HEK293 (cell line): ENCODE results near the gene ZNF445.

ENCODE experiments used
- CTCF ChIA-PET: fragments of 350-600 bp; formaldehyde crosslinking; extraction: SDS; loops from one replicate; lab custom pipeline; 2021; ENCODE audit warnings: antibody characterized with exemption; lab: Yijun Ruan, JAX
- POLR2A ChIA-PET: fragments of 300-600 bp; formaldehyde crosslinking; extraction: SDS; loops from one replicate; lab custom pipeline; 2020; ENCODE audit warnings: antibody characterized with exemption, inconsistent platforms; lab: Yijun Ruan, JAX
- H3K27ac ChIP-seq: fragments of 200-500 bp; sonication (Bioruptor generic); 2 replicates; pipeline ENCODE4 v1.5.1; 2014; ENCODE audit warnings: low read depth, low read length, control low read depth, inconsistent platforms; ENCODE audit errors: extremely low read depth
- H3K36me3 ChIP-seq, 2 experiments: fragments of 200-500 bp in 1 of 2; sonication (Bioruptor generic) in 1 of 2; 1 replicate in 1 of 2; 2 replicates in 1 of 2; pipeline ENCODE4 v1.5.1; 2014 to 2017; ENCODE audit warnings: inconsistent platforms in 2 of 2, low read length in 2 of 2; ENCODE audit not compliant: control insufficient read depth in 2 of 2, insufficient read depth in 1 of 2
- H3K4me1 ChIP-seq: fragments of 200-500 bp; sonication (Bioruptor generic); 2 replicates; pipeline ENCODE4 v1.5.1; 2014; ENCODE audit warnings: mild to moderate bottlenecking, low read length, inconsistent platforms; ENCODE audit not compliant: control insufficient read depth, insufficient read depth
- H3K4me3 ChIP-seq: 2 replicates; pipeline ENCODE4 v1.5.1; 2011; ENCODE audit warnings: low read depth, mild to moderate bottlenecking, control low read depth, low read length, moderate library complexity
- H3K9me3 ChIP-seq: fragments of 200-500 bp; sonication (Bioruptor generic); 2 replicates; pipeline ENCODE4 v1.5.1; 2014; ENCODE audit warnings: low read depth, low read length, inconsistent platforms; ENCODE audit not compliant: control insufficient read depth, insufficient read depth
- KLF16 ChIP-seq: fragments of 450-650 bp; formaldehyde crosslinking; IDR thresholded peaks from 2 replicates; pipeline ENCODE4 v1.5.1; 2017; ENCODE audit warnings: missing biosample characterization, missing genetic modification characterization
- MYNN ChIP-seq: fragments of 450-650 bp; formaldehyde crosslinking; IDR thresholded peaks from 2 replicates; pipeline ENCODE4 v1.5.1; 2016; ENCODE audit warnings: missing biosample characterization, missing genetic modification characterization, borderline replicate concordance
- PRDM4 ChIP-seq: fragments of 450-650 bp; formaldehyde crosslinking; IDR thresholded peaks from 2 replicates; pipeline ENCODE4 v1.5.1; 2017; ENCODE audit warnings: missing biosample characterization, missing genetic modification characterization
- RBAK ChIP-seq: fragments of 450-650 bp; formaldehyde crosslinking; IDR thresholded peaks from 2 replicates; pipeline ENCODE4 v1.5.1; 2016; ENCODE audit warnings: missing biosample characterization, missing genetic modification characterization
- REPIN1 ChIP-seq: fragments of 450-650 bp; formaldehyde crosslinking; IDR thresholded peaks from 2 replicates; pipeline ENCODE4 v1.5.1; 2017; ENCODE audit warnings: missing biosample characterization, missing genetic modification characterization, low read depth
- SCRT1 ChIP-seq: fragments of 450-650 bp; formaldehyde crosslinking; IDR thresholded peaks from 2 replicates; pipeline ENCODE4 v1.5.1; 2016; ENCODE audit warnings: missing biosample characterization, missing genetic modification characterization, borderline replicate concordance
- ZBTB1 ChIP-seq: fragments of 450-650 bp; formaldehyde crosslinking; IDR thresholded peaks from 2 replicates; pipeline ENCODE4 v1.5.1; 2016; ENCODE audit warnings: missing biosample characterization, missing genetic modification characterization
- ZBTB20 ChIP-seq: fragments of 450-650 bp; formaldehyde crosslinking; IDR thresholded peaks from 2 replicates; pipeline ENCODE4 v1.5.1; 2016; ENCODE audit warnings: missing biosample characterization, missing genetic modification characterization
- ZBTB21 ChIP-seq: fragments of 450-650 bp; formaldehyde crosslinking; IDR thresholded peaks from 2 replicates; pipeline ENCODE4 v1.5.1; 2017; ENCODE audit warnings: missing biosample characterization, missing genetic modification characterization
- ZFP41 ChIP-seq: fragments of 450-650 bp; formaldehyde crosslinking; IDR thresholded peaks from 2 replicates; pipeline ENCODE4 v1.5.1; 2016; ENCODE audit warnings: missing biosample characterization, missing genetic modification characterization, borderline replicate concordance
- ZNF121 ChIP-seq: fragments of 450-650 bp; formaldehyde crosslinking; IDR thresholded peaks from 2 replicates; pipeline ENCODE4 v1.5.1; 2016; ENCODE audit warnings: missing biosample characterization, missing genetic modification characterization
- ZNF140 ChIP-seq: fragments of 450-650 bp; formaldehyde crosslinking; IDR thresholded peaks from 2 replicates; pipeline ENCODE4 v1.5.1; 2016; ENCODE audit warnings: missing biosample characterization, missing genetic modification characterization
- ZNF16 ChIP-seq: fragments of 450-650 bp; formaldehyde crosslinking; IDR thresholded peaks from 2 replicates; pipeline ENCODE4 v1.5.1; 2016; ENCODE audit warnings: low read depth, missing biosample characterization, missing genetic modification characterization
- ZNF2 ChIP-seq: fragments of 450-650 bp; formaldehyde crosslinking; IDR thresholded peaks from 2 replicates; pipeline ENCODE4 v1.5.1; 2016; ENCODE audit warnings: missing biosample characterization, missing genetic modification characterization
- ZNF24 ChIP-seq: fragments of 450-650 bp; formaldehyde crosslinking; IDR thresholded peaks from 2 replicates; pipeline ENCODE4 v1.5.1; 2016; ENCODE audit warnings: missing biosample characterization, missing genetic modification characterization
- ZNF274 ChIP-seq, 2 experiments: fragments of 200-500 bp in 1 of 2; fragments of 450-650 bp in 1 of 2; sonication (Bioruptor generic) in 1 of 2; formaldehyde crosslinking in 1 of 2; IDR thresholded peaks; 2 replicates each; pipeline versions ENCODE4 v1.5.1 to v1.6.1; 2014 to 2016; ENCODE audit warnings: borderline replicate concordance in 1 of 2, inconsistent platforms in 1 of 2, low read length in 1 of 2, missing biosample characterization in 1 of 2, missing genetic modification characterization in 1 of 2
- ZNF292 ChIP-seq: fragments of 450-650 bp; formaldehyde crosslinking; IDR thresholded peaks from 2 replicates; pipeline ENCODE4 v1.5.1; 2016; ENCODE audit warnings: low read depth, missing biosample characterization, missing genetic modification characterization, borderline replicate concordance
- ZNF37A ChIP-seq: fragments of 450-650 bp; IDR thresholded peaks from 2 replicates; pipeline ENCODE4 v1.5.1; 2018; ENCODE audit warnings: missing biosample characterization, missing genetic modification characterization
- ZNF398 ChIP-seq: fragments of 450-650 bp; formaldehyde crosslinking; IDR thresholded peaks from 2 replicates; pipeline ENCODE4 v1.5.1; 2017; ENCODE audit warnings: missing biosample characterization, missing genetic modification characterization
- ZNF416 ChIP-seq: fragments of 450-650 bp; formaldehyde crosslinking; IDR thresholded peaks from 2 replicates; pipeline ENCODE4 v1.5.1; 2016; ENCODE audit warnings: missing biosample characterization, missing genetic modification characterization
- ZNF433 ChIP-seq: fragments of 450-650 bp; formaldehyde crosslinking; IDR thresholded peaks from 2 replicates; pipeline ENCODE4 v1.5.1; 2016; ENCODE audit warnings: missing biosample characterization, missing genetic modification characterization, low read depth
- ZNF544 ChIP-seq: fragments of 450-650 bp; formaldehyde crosslinking; IDR thresholded peaks from 2 replicates; pipeline ENCODE4 v1.5.0; 2017; ENCODE audit warnings: missing biosample characterization, missing genetic modification characterization
- ZNF560 ChIP-seq: fragments of 450-650 bp; formaldehyde crosslinking; IDR thresholded peaks from 2 replicates; pipeline ENCODE4 v1.5.1; 2017; ENCODE audit warnings: missing biosample characterization, missing genetic modification characterization, borderline replicate concordance
- ZNF610 ChIP-seq: fragments of 450-650 bp; formaldehyde crosslinking; IDR thresholded peaks from 2 replicates; pipeline ENCODE4 v1.5.1; 2016; ENCODE audit warnings: missing biosample characterization, missing genetic modification characterization, borderline replicate concordance
- ZNF639 ChIP-seq: fragments of 450-650 bp; formaldehyde crosslinking; IDR thresholded peaks from 2 replicates; pipeline ENCODE4 v1.5.1; 2016; ENCODE audit warnings: missing biosample characterization, missing genetic modification characterization
- ZNF658 ChIP-seq: fragments of 450-650 bp; formaldehyde crosslinking; IDR thresholded peaks from 2 replicates; pipeline ENCODE4; 2016; ENCODE audit warnings: missing biosample characterization, missing genetic modification characterization
- ZNF76 ChIP-seq: fragments of 450-650 bp; formaldehyde crosslinking; IDR thresholded peaks from 2 replicates; pipeline ENCODE4; 2016; ENCODE audit warnings: low read depth, missing biosample characterization, missing genetic modification characterization, borderline replicate concordance
- ZNF776 ChIP-seq: fragments of 450-650 bp; formaldehyde crosslinking; IDR thresholded peaks from 2 replicates; pipeline ENCODE4 v1.5.0; 2017; ENCODE audit warnings: missing biosample characterization, missing genetic modification characterization, borderline replicate concordance
- ZNF785 ChIP-seq: fragments of 450-650 bp; formaldehyde crosslinking; IDR thresholded peaks from 2 replicates; pipeline ENCODE4 v1.5.1; 2016; ENCODE audit warnings: missing biosample characterization, missing genetic modification characterization

Gene ZNF445

GRCh38 chr3:44412365-44412764 lies 65.1 kb downstream of the ZNF445 start:
- CTCF ChIA-PET: no interaction called here
- TF ChIP-seq ZBTB20 (no peak), ZNF274 (IDR thresholded peaks at IDR 0.05; ENCODE audit: low read length) (no peak), ZNF274 (tag by site-specific recombination; IDR thresholded peaks at IDR 0.05; ENCODE audit: borderline replicate concordance) (no peak), ZNF121 (no peak), SCRT1 (tag by site-specific recombination) (no peak), KLF16 (tag by site-specific recombination) (no peak), ZNF544 (tag by site-specific recombination) (no peak), ZNF639 (tag by site-specific recombination) (no peak), ZNF416 (tag by site-specific recombination) (no peak), ZNF610 (tag by site-specific recombination) (no peak), ZNF2 (tag by site-specific recombination) (no peak), ZNF398 (tag by site-specific recombination) (no peak), ZNF776 (no peak), ZNF140 (tag by site-specific recombination) (no peak), ZBTB1 (tag by site-specific recombination) (no peak), ZNF560 (tag by site-specific recombination) (no peak), ZNF785 (tag by site-specific recombination) (no peak), REPIN1 (tag by site-specific recombination) (no peak), ZNF292 (tag by site-specific recombination) (no peak), ZBTB21 (tag by site-specific recombination) (no peak)
- H3K4me1 ChIP-seq: no peaks in the 10 kb centered on the region

GRCh38 chr3:44411031-44411645 lies 66.3 kb downstream of the ZNF445 start:
- H3K27ac ChIP-seq: no peak overlapping the region
- CTCF ChIA-PET: no interaction called here
- POLR2A ChIA-PET: no interaction called here
- H3K36me3 ChIP-seq: no peaks in the 10 kb centered on the region
- H3K4me1 ChIP-seq: no peaks in the 10 kb centered on the region
- H3K9me3 ChIP-seq: no peaks in the 10 kb centered on the region
- no peak overlapping the region for H3K4me3 ChIP-seq
- no peak for TF ChIP-seq ZNF658
- TF ChIP-seq ZNF785 (tag by site-specific recombination): no peak
- no peak for TF ChIP-seq ZNF76
- TF ChIP-seq ZFP41: no peak
- TF ChIP-seq SCRT1 (tag by site-specific recombination): no peak
- no peak for TF ChIP-seq PRDM4 (tag by site-specific recombination)
- no peak for TF ChIP-seq ZNF433 (tag by site-specific recombination)
- TF ChIP-seq MYNN (tag by site-specific recombination): no peak
- TF ChIP-seq RBAK: no peak
- TF ChIP-seq ZNF24: no peak
- TF ChIP-seq ZNF16: no peak
- no peak for TF ChIP-seq ZNF37A (tag by site-specific recombination)

More at GRCh38 chr3:44412365-44412764, 65.1 kb downstream of the ZNF445 start:
- H3K36me3 ChIP-seq: no peaks in the 10 kb centered on the region
- no peaks in the 10 kb centered on the region for H3K9me3 ChIP-seq
- no peak overlapping the region for H3K27ac ChIP-seq
- no peak overlapping the region for H3K4me3 ChIP-seq
- POLR2A ChIA-PET: no interaction called here
